ENCODE measurements around the gene E2F4.

- no peak for TF ChIP-seq ZNF239 (CRISPR knock-in tag; IDR thresholded peaks at IDR 0.05)
- TF ChIP-seq ZNF212 (CRISPR knock-in tag; IDR thresholded peaks at IDR 0.05) = no peak
- TF ChIP-seq ZNF316 (IDR thresholded peaks at IDR 0.05) = no peak
- TF ChIP-seq NR3C1 (CRISPR knock-in tag; IDR thresholded peaks at IDR 0.05) = peak; percentile 87; the same call in 1 of the 2 replicates
- TF ChIP-seq JUN (IDR thresholded peaks at IDR 0.05; ENCODE audit: borderline replicate concordance, low read depth, low read length) = peak; percentile 55; the same call in 1 of the 2 replicates
- no peak; the same call in 1 of the 2 replicates for TF ChIP-seq JUN (CRISPR knock-in tag; IDR thresholded peaks at IDR 0.05; ENCODE audit: borderline replicate concordance)
- no peak for TF ChIP-seq NFRKB (IDR thresholded peaks at IDR 0.05; ENCODE audit: low read depth)
- TF ChIP-seq CTCF (IDR thresholded peaks at IDR 0.05 in 2 of 3, conservative IDR thresholded peaks at IDR 0.05 in 1 of 3; ENCODE audit: insufficient read depth in 2 of 3, low read depth in 1 of 3, low read length in 3 of 3) = peak; percentile 88 to 96 (median 91)
- peak in 1 of 2 experiments; percentile 84; a peak in 1 of 4 replicates for TF ChIP-seq SRF (CRISPR knock-in tag; IDR thresholded peaks at IDR 0.05)
- no peak for TF ChIP-seq SPI1 (IDR thresholded peaks at IDR 0.05; ENCODE audit: borderline replicate concordance, low read depth, low read length)
- no peak for TF ChIP-seq POLR2AphosphoS5 (IDR thresholded peaks at IDR 0.05; ENCODE audit: control insufficient read depth, insufficient read depth, low read depth, low read length)
- peak; percentile 30; the same call in 1 of the 2 replicates for TF ChIP-seq NFIC (IDR thresholded peaks at IDR 0.05)
- no peak for TF ChIP-seq ZBTB26 (CRISPR knock-in tag; IDR thresholded peaks at IDR 0.05)
- TF ChIP-seq, protein P1, sequence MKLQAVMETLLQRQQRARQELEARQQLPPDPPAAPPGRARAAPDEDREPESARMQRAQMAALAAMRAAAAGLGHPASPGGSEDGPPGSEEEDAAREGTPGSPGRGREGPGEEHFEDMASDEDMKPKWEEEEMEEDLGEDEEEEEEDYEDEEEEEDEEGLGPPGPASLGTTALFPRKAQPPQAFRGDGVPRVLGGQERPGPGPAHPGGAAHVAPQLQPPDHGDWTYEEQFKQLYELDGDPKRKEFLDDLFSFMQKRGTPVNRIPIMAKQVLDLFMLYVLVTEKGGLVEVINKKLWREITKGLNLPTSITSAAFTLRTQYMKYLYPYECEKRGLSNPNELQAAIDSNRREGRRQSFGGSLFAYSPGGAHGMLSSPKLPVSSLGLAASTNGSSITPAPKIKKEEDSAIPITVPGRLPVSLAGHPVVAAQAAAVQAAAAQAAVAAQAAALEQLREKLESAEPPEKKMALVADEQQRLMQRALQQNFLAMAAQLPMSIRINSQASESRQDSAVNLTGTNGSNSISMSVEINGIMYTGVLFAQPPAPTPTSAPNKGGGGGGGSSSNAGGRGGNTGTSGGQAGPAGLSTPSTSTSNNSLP (IDR thresholded peaks at IDR 0.05; ENCODE audit: borderline replicate concordance, low read depth, low read length) = no peak
Observed at GRCh38 chr16:67184995-67185650, 6.8 kb upstream of the E2F4 start.
